Gastroesophageal sphincter (tissue), 3 donors: ENCODE data around the gene LSS.

Experiments used
- EP300 ChIP-seq: sonication (generic); formaldehyde crosslinking; IDR thresholded peaks from one replicate; pipeline ENCODE4 v1.6.1; 2017; ENCODE audit warnings: antibody characterized with exemption, mild to moderate bottlenecking
- TF ChIP-seq, protein P1 (sequence below), 4 experiments: fragments of 200-600 bp in 2 of 4; fragments of 450-650 bp in 2 of 4; sonication (generic) in 1 of 4; IDR thresholded peaks; one replicate each; pipeline ENCODE4 v1.5.1; 2017 to 2019; ENCODE audit warnings: antibody characterized with exemption in 4 of 4, mild to moderate bottlenecking in 2 of 4, moderate library complexity in 2 of 4

DNA sequence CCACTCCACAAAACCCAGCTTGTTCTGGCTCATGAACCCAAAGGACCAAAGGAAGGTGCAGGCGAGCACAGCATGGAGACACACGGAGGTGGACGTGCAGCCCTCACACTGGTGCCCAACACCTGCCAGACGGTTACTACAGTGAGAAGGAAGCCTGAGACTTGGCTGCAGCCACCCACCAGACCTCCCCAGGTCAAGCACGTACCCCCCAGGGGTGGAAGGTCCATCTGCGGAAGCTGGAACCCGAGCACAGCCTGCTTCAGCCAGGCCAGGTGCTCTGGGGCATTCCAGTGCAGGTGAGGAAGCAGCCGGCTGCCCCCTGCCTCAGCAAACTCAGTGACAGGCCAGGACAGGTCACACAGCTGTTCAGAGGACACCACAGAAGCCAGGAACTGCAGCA, 16.0 kb upstream of the LSS start:
- no peak for TF ChIP-seq EP300
- TF ChIP-seq, protein P1, sequence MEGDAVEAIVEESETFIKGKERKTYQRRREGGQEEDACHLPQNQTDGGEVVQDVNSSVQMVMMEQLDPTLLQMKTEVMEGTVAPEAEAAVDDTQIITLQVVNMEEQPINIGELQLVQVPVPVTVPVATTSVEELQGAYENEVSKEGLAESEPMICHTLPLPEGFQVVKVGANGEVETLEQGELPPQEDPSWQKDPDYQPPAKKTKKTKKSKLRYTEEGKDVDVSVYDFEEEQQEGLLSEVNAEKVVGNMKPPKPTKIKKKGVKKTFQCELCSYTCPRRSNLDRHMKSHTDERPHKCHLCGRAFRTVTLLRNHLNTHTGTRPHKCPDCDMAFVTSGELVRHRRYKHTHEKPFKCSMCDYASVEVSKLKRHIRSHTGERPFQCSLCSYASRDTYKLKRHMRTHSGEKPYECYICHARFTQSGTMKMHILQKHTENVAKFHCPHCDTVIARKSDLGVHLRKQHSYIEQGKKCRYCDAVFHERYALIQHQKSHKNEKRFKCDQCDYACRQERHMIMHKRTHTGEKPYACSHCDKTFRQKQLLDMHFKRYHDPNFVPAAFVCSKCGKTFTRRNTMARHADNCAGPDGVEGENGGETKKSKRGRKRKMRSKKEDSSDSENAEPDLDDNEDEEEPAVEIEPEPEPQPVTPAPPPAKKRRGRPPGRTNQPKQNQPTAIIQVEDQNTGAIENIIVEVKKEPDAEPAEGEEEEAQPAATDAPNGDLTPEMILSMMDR (IDR thresholded peaks at IDR 0.05), result no peak
